ENCODE measurements around the gene SLX9. TPM values are rescaled to one million over a fixed set of nuclear protein-coding genes. Genes with fewer than 3 reads are reported as not detected.

The SLX9 gene
- total and polyA plus RNA-seq, 7 donors = 9.7 to 38.8 (median 20.7) TPM

GRCh38 chr21:44905728-44906090, 34.1 kb upstream of the SLX9 start:
- H3K4me1 ChIP-seq = peaks cover 0 to 51% (median 36%) of the 10 kb centered on the region in 4 donors
- intact Hi-C loops (cut with DNase I) = no loop called here
- no peak for DNase-seq

GRCh38 chr21:44907225-44907965, 32.4 kb upstream of the SLX9 start:
- Histone ChIP-seq H3K4me3 (peak overlapping the region in 3 of 4 donors; percentile 25 to 44 (median 27)), H3K9me3 (no peaks in the 10 kb centered on the region), H3K27me3 (no peaks in the 10 kb centered on the region), H3K4me1 (peaks cover 0 to 65% (median 50%) of the 10 kb centered on the region in 4 donors), H3K27ac (peak overlapping the region; percentile 3 to 92 (median 77)), H3K36me3 (no peaks in the 10 kb centered on the region)
- DNase-seq = peak; percentile 80
- intact Hi-C loops (cut with DNase I) = no loop called here
- WGBS, 2 donors = 58 to 74% methylated on average over 16 of the region's 16 CpGs
- TF ChIP-seq CTCF (IDR thresholded peaks at IDR 0.05) = no peak
- peak in 1 of 4 donors; percentile 28 for TF ChIP-seq POLR2AphosphoS5 (IDR thresholded peaks at IDR 0.05)
- no peak for TF ChIP-seq EP300 (IDR thresholded peaks at IDR 0.05)
- TF ChIP-seq POLR2A (IDR thresholded peaks at IDR 0.05) = no peak

More at GRCh38 chr21:44905728-44906090, 34.1 kb upstream of the SLX9 start:
- Histone ChIP-seq H3K27ac (peak overlapping the region in 2 of 4 donors; percentile 83 to 92), H3K36me3 (peaks cover 0 to 6% (median 0%) of the 10 kb centered on the region in 4 donors), H3K9me3 (no peaks in the 10 kb centered on the region), H3K4me3 (no peak overlapping the region), H3K27me3 (no peaks in the 10 kb centered on the region)
- TF ChIP-seq POLR2AphosphoS5 (IDR thresholded peaks at IDR 0.05) = no peak
- no peak for TF ChIP-seq CTCF (IDR thresholded peaks at IDR 0.05)
- no peak for TF ChIP-seq EP300 (IDR thresholded peaks at IDR 0.05)
- 80 to 88% methylated on average over 7 of the region's 7 CpGs for WGBS, 2 donors

GRCh38 chr21:44907966-44908895, 31.6 kb upstream of the SLX9 start:
- intact Hi-C loops (cut with DNase I) = no loop called here
- Histone ChIP-seq H3K4me1 (peaks cover 0 to 65% (median 50%) of the 10 kb centered on the region in 4 donors), H3K4me3 (peak overlapping the region in 3 of 4 donors; percentile 25 to 44 (median 27)), H3K9me3 (no peaks in the 10 kb centered on the region), H3K27ac (peak overlapping the region; percentile 3 to 92 (median 77)), H3K27me3 (no peaks in the 10 kb centered on the region), H3K36me3 (no peaks in the 10 kb centered on the region)
- 55 to 76% methylated on average over 25 of the region's 25 CpGs for WGBS, 2 donors
- TF ChIP-seq POLR2AphosphoS5 (IDR thresholded peaks at IDR 0.05) = peak in 2 of 4 donors; percentile 59 to 68
- TF ChIP-seq CTCF (IDR thresholded peaks at IDR 0.05) = peak in 1 of 4 experiments; percentile 8
- TF ChIP-seq EP300 (IDR thresholded peaks at IDR 0.05) = peak in 1 of 4 donors; percentile 34
- no peak for TF ChIP-seq POLR2A (IDR thresholded peaks at IDR 0.05)
- DNase-seq = no peak

GRCh38 chr21:44908908-44909307, 30.9 kb upstream of the SLX9 start:
- WGBS, 2 donors = 93 to 94% methylated on average over 21 of the region's 21 CpGs
- Histone ChIP-seq H3K36me3 (no peaks in the 10 kb centered on the region), H3K9me3 (no peaks in the 10 kb centered on the region), H3K4me1 (peaks cover 0 to 65% (median 50%) of the 10 kb centered on the region in 4 donors), H3K27ac (peak overlapping the region in 3 of 4 donors; percentile 71 to 92 (median 83)), H3K27me3 (no peaks in the 10 kb centered on the region), H3K4me3 (peak overlapping the region in 3 of 4 donors; percentile 25 to 44 (median 27))
- no peak for DNase-seq
- TF ChIP-seq POLR2A (IDR thresholded peaks at IDR 0.05) (no peak), CTCF (IDR thresholded peaks at IDR 0.05) (no peak), POLR2AphosphoS5 (IDR thresholded peaks at IDR 0.05) (no peak), EP300 (IDR thresholded peaks at IDR 0.05) (no peak)
- intact Hi-C loops (cut with DNase I) = no loop called here

All from sigmoid colon (tissue), 7 donors.